Osteoblast (primary cell): ENCODE data around the gene FMOD. TPM values are rescaled to one million over a fixed set of nuclear protein-coding genes. Genes with fewer than 3 reads are reported as not detected.

ENCODE experiments used
- DNase-seq: peaks from one replicate; pipeline ENCODE4 v3.0.0; 2011; ENCODE audit warnings: low spot score, mixed read lengths; ENCODE audit not compliant: insufficient read length; ENCODE audit errors: missing footprints
- H2AFZ ChIP-seq: 2 replicates; pipeline ENCODE4 v1.6.0; 2011; ENCODE audit warnings: mild to moderate bottlenecking, low read length
- H3K27ac ChIP-seq: 2 replicates; pipeline ENCODE4 v1.5.1; 2011; ENCODE audit warnings: mild to moderate bottlenecking, low read depth, low read length, moderate library complexity
- H3K27me3 ChIP-seq: 2 replicates; pipeline ENCODE4 v1.6.0; 2012; ENCODE audit warnings: mild to moderate bottlenecking, control low read depth, inconsistent platforms, low read length, moderate library complexity; ENCODE audit not compliant: insufficient read depth
- H3K36me3 ChIP-seq: 2 replicates; pipeline ENCODE4 v1.5.1; 2011; ENCODE audit warnings: mild to moderate bottlenecking, low read length, control low read depth, moderate library complexity; ENCODE audit not compliant: insufficient read depth
- H3K4me1 ChIP-seq: 2 replicates; pipeline ENCODE4 v1.5.1; 2011; ENCODE audit warnings: mild to moderate bottlenecking, low read length, control low read depth, moderate library complexity; ENCODE audit not compliant: insufficient read depth
- H3K4me2 ChIP-seq: 2 replicates; pipeline ENCODE4 v1.6.0; 2011; ENCODE audit warnings: mild to moderate bottlenecking, low read length; ENCODE audit not compliant: insufficient read depth
- H3K4me3 ChIP-seq: fragments of 200-600 bp; sonication (generic); 3 replicates; pipeline ENCODE4 v1.5.1; 2012; ENCODE audit warnings: mild to moderate bottlenecking, low read length, inconsistent platforms; ENCODE audit not compliant: insufficient read depth
- H3K79me2 ChIP-seq: 2 replicates; pipeline ENCODE4 v1.6.0; 2012; ENCODE audit warnings: mild to moderate bottlenecking, low read length, control low read depth, inconsistent platforms; ENCODE audit not compliant: insufficient read depth
- H3K9me3 ChIP-seq: 2 replicates; pipeline ENCODE4 v1.5.1; 2011; ENCODE audit warnings: low read depth, low read length, control low read depth
- H4K20me1 ChIP-seq: 2 replicates; pipeline ENCODE4 v1.6.0; 2012; ENCODE audit warnings: mild to moderate bottlenecking, low read length, control low read depth; ENCODE audit not compliant: insufficient read depth
- CTCF ChIP-seq: IDR thresholded peaks from 2 replicates; pipeline ENCODE4 v1.5.1; 2011; ENCODE audit warnings: mild to moderate bottlenecking, low read depth, low read length, moderate library complexity; ENCODE audit errors: extremely low read depth
- total RNA-seq: library from RNA; depleted of rRNA; stranded (reverse); fragments of >200 nt; gene quantifications from 2 replicates; pipeline ENCODE4 v1.2.3, GENCODE V29; 2012

FMOD gene
- total RNA-seq, 1 donor: 2.9 TPM

GRCh38 chr1:203340112-203340790 lies 10.7 kb downstream of the FMOD start:
- Histone ChIP-seq H3K4me2 (no peak overlapping the region), H3K4me1 (no peaks in the 10 kb centered on the region), H3K9me3 (no peaks in the 10 kb centered on the region), H2AFZ (no peak overlapping the region), H3K36me3 (no peaks in the 10 kb centered on the region), H4K20me1 (no peaks in the 10 kb centered on the region), H3K79me2 (no peaks in the 10 kb centered on the region), H3K4me3 (no peak overlapping the region), H3K27ac (no peak overlapping the region), H3K27me3 (peaks cover 63% of the 10 kb centered on the region)
- peak; percentile 95 for TF ChIP-seq CTCF
- DNase-seq: peak; percentile 97

- no peak overlapping the region for H2AFZ ChIP-seq
- H3K27me3 ChIP-seq: peaks cover 46% of the 10 kb centered on the region
- H4K20me1 ChIP-seq: no peaks in the 10 kb centered on the region
- H3K9me3 ChIP-seq: no peaks in the 10 kb centered on the region
- peak; percentile 98 for DNase-seq
- no peaks in the 10 kb centered on the region for H3K4me1 ChIP-seq
- H3K79me2 ChIP-seq: no peaks in the 10 kb centered on the region
- no peak overlapping the region for H3K27ac ChIP-seq
- no peak overlapping the region for H3K4me2 ChIP-seq
- no peaks in the 10 kb centered on the region for H3K36me3 ChIP-seq
- TF ChIP-seq CTCF: peak; percentile 92
- no peak overlapping the region for H3K4me3 ChIP-seq
These were observed 12.4 kb downstream of the FMOD start for GRCh38 chr1:203338335-203339036.

- Histone ChIP-seq H3K4me1 (no peaks in the 10 kb centered on the region), H2AFZ (no peak overlapping the region), H3K36me3 (no peaks in the 10 kb centered on the region), H3K27me3 (peaks cover 35% of the 10 kb centered on the region), H3K4me3 (no peak overlapping the region), H3K4me2 (no peak overlapping the region), H3K79me2 (no peaks in the 10 kb centered on the region), H3K9me3 (no peaks in the 10 kb centered on the region), H4K20me1 (no peaks in the 10 kb centered on the region), H3K27ac (no peak overlapping the region)
- no peak for TF ChIP-seq CTCF
- DNase-seq: no peak
These were observed 14.8 kb downstream of the FMOD start for GRCh38 chr1:203336097-203336496.

- H4K20me1 ChIP-seq: no peaks in the 10 kb centered on the region
These were observed 15.4 kb downstream of the FMOD start for GRCh38 chr1:203335503-203335902.

More at GRCh38 chr1:203335503-203335902, 15.4 kb downstream of the FMOD start:
- Histone ChIP-seq H3K27ac (no peak overlapping the region), H3K27me3 (peaks cover 29% of the 10 kb centered on the region), H3K4me2 (no peak overlapping the region), H3K36me3 (no peaks in the 10 kb centered on the region), H3K79me2 (no peaks in the 10 kb centered on the region), H3K4me1 (no peaks in the 10 kb centered on the region), H3K4me3 (no peak overlapping the region), H3K9me3 (no peaks in the 10 kb centered on the region), H2AFZ (no peak overlapping the region)
- TF ChIP-seq CTCF: no peak
- no peak for DNase-seq
